GOT3 (cell line): ENCODE data around the gene GLI3.

ENCODE experiments used
- DNase-seq: peaks from one replicate; lab custom pipeline; 2025; ENCODE audit warnings: mixed read lengths; lab: John Stamatoyannopoulos, UW

Gene GLI3

GRCh38 chr7:42236266-42236975 lies 588 bp downstream of the GLI3 start:
- DNase-seq, result no peak

DNA sequence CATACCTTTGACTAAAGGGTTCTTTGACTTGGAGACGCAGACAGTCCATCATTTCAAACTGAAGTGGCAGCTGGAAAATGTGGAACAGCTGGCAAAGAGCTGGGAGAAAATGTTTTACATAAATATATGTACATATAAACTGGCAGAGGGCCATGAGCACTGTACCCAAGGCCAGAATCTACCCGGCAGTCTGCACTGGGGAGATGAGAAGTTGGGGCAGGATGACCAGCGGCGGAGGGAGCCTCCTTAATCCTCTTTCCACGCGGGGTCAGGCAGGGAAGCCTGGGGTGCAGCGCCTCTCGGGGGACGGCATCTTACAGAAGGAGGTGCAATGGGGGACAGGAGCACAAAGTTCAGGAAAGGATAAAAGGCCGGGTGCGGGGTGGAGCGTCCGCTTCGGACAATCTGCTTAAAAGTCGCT lies 1.3 kb downstream of the GLI3 start:
- DNase-seq, result no peak

GRCh38 chr7:42234736-42235135 lies 2.3 kb downstream of the GLI3 start:
- no peak for DNase-seq

DNA sequence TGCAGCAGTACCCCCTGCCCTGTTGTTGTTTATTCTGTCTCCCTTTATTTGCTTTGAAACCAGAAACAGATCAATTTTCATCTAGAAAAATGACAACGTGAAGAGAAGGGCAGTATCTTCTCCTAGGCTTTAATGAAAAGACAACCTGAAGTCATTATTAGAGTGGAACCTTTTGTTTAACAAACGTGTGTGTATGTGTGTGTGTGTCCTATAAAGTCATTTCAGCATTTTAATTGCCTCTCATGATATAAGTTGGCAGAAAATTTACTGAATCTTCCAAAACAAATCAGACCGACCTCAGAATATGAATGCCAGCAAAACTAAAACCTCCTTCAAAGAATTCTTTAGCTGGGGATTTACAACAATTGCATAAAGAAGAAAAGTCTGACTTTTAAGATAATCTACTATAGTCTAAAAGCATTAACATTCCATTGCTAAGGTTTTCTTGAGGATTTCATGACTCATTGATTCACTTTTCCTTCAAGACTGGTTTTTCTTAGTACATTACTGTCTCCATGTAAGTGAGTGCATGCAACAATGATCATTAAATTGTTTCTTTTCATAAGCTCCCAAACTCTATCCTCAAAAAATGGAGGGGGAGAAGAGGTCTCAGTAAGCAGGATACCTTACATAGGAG lies 3.2 kb downstream of the GLI3 start:
- DNase-seq, result no peak

- no peak for DNase-seq
Measured at GRCh38 chr7:42233171-42233570, 3.8 kb downstream of the GLI3 start.

DNA sequence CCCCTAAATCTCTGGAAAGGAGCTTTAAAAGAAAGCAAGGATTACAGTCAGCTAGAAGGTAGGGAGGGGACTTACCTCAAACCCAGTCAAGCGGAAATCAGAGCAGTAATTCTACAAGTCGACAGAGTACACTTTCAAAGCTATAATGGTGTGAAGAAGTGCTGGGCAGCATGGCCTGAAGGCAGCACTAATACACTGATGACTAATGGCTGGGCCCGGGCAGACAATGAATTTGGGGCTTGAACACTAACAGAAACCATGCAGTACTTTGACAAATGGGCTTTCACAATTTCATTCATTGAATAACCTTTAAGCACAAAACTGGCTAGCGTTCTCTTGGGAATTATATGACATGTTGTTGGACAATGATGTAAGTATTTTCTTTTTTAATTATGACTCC lies 4.7 kb downstream of the GLI3 start:
- DNase-seq, result no peak

DNA sequence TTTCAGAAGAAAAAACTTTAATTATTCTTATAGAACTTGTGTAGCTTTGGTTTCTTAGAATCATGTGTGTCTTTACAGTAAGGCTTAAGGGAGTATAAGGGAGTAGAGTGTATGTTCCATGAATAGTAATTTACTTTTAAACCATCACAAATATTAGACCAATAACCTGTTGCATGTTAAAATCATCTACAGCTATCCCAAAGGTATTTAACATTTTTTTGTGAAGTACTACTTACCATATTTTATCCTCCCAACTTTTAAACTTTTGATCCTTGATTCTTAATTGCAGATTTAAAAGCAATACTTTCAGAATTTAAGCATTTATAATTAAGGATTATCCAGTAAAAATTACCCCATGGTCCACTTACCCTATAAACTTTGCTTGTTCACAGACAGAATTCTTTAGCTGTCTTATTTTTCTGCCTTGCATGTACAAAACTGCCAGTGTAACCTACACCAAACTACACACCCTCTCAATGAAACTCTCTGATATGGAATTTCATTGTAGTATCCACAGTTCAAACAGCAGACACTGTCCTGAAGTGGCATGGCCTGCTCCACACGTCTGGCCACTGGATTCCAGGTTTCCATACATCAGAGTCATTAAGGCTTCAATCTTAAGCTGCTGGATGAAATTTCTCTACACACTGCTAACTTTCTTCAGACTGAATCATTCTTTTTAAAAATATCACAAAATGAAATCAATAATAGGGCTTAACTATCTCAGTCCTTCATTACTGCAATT lies 5.8 kb downstream of the GLI3 start:
- DNase-seq, result no peak

DNA sequence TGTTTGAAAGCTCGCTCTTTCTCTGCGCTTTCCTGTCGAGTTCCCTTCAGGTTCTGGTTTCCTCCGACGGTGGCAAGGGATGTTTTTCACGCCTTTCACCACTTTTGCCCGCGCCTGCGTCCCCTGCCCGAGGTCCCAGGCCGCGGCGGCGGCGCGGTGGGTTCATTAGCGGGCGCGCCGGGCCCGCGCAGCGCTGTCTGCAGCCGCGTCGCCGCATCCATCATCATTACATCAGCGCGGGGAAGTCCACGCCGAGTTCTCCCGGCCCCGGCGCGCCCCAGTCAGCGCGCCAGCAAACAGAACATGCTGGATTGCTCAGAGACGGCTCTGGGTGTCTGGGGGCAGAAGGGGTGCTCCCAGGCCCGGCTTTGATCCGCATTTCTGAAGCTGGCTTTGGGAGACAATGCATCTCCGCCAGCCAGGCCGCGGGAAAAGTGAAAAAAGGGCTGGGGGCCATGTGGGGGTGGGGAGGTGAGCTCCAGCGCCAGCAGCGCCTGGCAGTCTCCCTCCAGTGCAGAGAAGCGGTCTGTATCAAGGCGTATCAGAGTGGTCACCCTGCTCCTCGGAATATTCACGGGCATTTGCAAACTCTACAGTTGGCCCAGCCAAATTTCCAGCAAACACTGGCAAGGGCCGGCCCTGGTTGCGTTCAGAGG lies 8.9 kb downstream of the GLI3 start:
- DNase-seq, result no peak

DNA sequence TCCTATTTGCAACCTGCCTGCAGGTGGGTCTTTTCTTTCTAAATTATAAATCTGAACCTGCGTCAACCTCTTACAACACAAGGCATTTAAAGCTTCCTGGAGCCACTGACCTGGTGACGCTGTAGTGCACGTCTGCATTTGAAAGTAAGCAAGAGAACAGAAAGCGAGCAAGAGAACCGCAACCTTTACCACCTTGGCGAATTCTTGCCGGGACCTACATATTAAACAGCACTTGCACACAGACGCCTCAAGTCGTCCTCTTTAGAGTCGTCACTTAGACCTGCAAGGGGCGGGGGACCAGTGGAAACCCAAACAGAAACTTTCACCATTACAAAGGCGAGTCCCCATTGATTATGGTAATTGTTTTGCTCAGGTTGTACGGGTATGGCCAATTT lies 9.5 kb downstream of the GLI3 start:
- DNase-seq, result no peak

GRCh38 chr7:42227021-42227420 lies 10.0 kb downstream of the GLI3 start:
- DNase-seq, result no peak

DNA sequence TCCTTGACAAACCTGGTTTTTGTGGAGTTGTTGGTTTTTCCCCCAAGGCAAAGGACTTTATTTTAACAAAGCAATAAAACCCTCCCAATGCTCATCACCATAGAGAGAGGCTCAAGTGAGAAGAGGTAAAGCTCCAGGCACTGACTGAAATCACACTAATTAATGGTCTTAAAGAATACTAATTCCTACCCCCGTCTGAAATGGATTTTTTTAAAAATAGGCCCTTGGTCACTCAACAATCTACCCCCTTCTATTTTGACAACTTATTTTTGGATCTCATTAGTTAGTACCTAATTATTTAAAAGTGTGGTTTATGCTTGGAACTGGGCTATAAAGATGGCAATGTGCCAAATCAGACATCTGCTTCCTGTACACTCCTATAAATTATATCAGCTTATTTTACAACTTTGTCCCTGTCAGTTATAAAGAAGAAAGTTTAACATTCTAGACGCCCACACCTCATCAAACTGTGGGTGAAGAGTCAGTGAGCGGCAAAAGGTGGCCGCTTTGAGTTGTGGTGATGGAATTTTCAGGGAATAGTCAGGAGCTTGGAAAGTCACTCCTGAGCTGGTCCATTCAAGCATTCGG lies 10.6 kb downstream of the GLI3 start:
- DNase-seq, result no peak

GRCh38 chr7:42224391-42225003 lies 12.5 kb downstream of the GLI3 start:
- no peak for DNase-seq

DNA sequence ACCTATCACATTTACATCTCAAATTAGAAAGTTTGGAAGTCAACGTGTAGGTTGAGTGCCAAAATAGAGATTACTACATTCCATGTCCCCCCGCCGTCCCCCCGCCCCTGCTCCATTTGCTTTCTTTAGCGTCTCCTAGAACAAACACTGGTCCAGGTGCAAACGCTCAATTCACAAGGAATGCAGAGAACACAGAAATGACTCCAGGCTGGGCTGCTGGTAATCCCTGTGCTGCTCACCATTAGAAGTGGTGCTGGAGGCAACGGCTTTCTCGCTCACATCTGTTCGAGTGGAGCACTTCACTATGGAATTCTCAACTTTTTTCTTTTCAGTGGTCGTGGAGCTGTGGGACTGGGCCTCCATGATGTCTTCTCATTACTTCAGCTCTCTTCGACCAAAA lies 14.1 kb downstream of the GLI3 start:
- DNase-seq, result no peak

- DNase-seq, result no peak
Measured at GRCh38 chr7:42222125-42222524, 14.9 kb downstream of the GLI3 start.

DNA sequence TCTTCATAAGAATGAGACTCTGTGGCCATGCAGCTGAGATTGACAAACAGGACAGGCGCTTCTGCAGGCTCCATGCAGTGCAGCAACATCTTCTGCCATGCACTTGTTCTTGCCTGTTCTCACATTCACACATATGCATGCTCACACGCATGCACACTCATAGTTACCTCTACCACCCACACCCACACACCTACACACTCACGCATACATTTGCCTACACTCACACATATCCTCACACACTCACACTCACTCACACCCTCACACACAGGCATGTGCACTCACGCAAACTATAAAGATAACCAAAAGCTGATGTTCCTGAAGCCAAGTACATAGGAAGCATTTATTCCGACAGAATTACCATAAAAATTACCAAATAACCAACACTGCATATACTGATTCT lies 15.7 kb downstream of the GLI3 start:
- no peak for DNase-seq

- DNase-seq, result no peak
Measured at GRCh38 chr7:42219447-42219846, 17.6 kb downstream of the GLI3 start.

- no peak for DNase-seq
Measured at GRCh38 chr7:42218248-42218647, 18.8 kb downstream of the GLI3 start.

DNA sequence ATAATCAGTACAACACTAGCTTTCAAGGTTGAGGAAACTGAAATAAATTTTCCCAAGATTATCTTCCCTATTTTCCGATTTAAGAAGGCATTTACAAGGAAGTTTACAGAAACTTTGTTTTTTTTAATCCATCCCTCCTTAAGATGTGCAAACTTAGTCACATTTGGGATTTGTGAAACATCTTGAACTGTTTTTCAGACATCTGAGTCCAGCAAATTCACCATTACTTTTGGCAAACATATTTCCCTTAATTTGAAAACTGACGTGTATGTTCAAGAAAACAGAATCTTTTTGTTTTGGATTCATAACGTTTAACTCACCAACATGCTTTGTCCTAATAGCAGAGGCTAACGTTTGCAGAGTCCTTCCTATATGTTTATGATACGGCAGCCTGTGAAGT lies 19.5 kb downstream of the GLI3 start:
- DNase-seq, result no peak

DNA sequence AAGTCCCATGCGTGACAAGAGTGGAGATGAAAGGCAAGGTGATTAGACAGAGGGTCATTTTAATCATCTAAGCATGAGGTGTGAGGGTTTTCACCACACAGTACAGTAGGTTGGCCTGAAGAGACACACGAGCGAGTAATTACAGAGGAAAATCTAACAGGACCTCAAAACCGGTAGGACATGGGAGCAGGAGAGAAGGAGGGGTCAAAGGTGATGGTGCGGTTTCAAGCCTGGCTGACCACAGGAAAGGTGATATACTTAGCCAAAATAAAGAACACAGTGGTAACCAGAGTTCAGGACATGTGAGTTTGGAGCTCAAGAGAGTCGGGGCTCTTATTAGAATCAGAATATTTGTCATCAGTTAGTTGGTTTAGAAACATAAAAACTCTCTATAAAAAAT lies 20.0 kb downstream of the GLI3 start:
- no peak for DNase-seq

- DNase-seq, result no peak
Measured at GRCh38 chr7:42214060-42214679, 22.8 kb downstream of the GLI3 start.

- DNase-seq, result no peak
Measured at GRCh38 chr7:42213093-42213492, 23.9 kb downstream of the GLI3 start.
